ENCODE results near the gene SGSM1. TPM values are rescaled to one million over a fixed set of nuclear protein-coding genes. Genes with fewer than 3 reads are reported as not detected.

Gene SGSM1
- total RNA-seq, 2 donors from 2014 or later, result 13.9 to 14.9 TPM

DNA sequence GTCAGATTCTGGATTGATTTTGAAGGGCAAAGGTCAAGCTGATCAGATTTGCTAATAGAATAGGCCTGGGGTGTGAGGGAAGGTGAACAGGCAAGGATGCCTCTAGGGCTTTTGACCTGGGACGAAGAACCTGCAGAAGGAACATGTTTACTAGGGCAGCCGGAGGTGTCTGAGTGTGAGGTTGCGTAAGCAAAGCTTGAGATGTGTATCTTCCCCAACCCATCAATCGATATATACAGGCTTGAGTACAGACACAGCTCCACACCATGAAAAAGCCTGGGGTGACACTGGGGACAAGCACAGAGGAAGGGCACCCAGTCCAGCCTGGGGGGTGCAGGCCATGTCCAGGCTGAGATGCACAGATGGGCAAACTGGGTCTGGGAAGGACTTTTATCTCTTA lies 139.4 kb downstream of the SGSM1 start:
- no peak for DNase-seq (ENCODE audit: low spot score)
- Histone ChIP-seq H3K27me3 (no peaks in the 10 kb centered on the region), H3K4me3 (no peak overlapping the region), H3K4me1 (peaks cover 0 to 6% of the 10 kb centered on the region in 2 donors), H3K27ac (no peak overlapping the region), H3K36me3 (no peaks in the 10 kb centered on the region), H3K9me3 (no peaks in the 10 kb centered on the region)
- TF ChIP-seq, protein P1, sequence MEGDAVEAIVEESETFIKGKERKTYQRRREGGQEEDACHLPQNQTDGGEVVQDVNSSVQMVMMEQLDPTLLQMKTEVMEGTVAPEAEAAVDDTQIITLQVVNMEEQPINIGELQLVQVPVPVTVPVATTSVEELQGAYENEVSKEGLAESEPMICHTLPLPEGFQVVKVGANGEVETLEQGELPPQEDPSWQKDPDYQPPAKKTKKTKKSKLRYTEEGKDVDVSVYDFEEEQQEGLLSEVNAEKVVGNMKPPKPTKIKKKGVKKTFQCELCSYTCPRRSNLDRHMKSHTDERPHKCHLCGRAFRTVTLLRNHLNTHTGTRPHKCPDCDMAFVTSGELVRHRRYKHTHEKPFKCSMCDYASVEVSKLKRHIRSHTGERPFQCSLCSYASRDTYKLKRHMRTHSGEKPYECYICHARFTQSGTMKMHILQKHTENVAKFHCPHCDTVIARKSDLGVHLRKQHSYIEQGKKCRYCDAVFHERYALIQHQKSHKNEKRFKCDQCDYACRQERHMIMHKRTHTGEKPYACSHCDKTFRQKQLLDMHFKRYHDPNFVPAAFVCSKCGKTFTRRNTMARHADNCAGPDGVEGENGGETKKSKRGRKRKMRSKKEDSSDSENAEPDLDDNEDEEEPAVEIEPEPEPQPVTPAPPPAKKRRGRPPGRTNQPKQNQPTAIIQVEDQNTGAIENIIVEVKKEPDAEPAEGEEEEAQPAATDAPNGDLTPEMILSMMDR (IDR thresholded peaks at IDR 0.05), result no peak

DNA sequence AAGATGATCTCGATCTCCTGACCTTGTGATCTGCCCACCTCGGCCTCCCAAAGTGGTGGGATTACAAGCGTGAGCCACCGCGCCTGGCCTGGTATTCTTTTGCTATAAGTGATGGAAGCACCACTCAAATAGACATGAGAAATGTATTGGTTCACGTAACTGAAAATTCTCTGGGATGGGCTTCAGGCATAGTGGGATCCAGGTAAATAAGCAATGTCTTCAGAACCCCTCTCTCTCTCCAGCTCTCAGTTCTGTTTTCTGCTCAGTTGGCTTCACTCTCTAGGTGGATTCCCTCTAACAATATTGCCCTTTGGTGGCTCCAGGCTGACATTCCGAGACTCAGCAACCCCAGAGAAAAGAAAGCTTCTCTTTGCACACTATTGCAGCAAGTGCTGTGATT lies 141.4 kb downstream of the SGSM1 start:
- H3K4me3 ChIP-seq, result no peak overlapping the region
- no peaks in the 10 kb centered on the region for H3K27me3 ChIP-seq
- no peaks in the 10 kb centered on the region for H3K9me3 ChIP-seq
- peaks cover 0 to 8% of the 10 kb centered on the region in 2 donors for H3K4me1 ChIP-seq
- no peaks in the 10 kb centered on the region for H3K36me3 ChIP-seq
- TF ChIP-seq, protein P1 (IDR thresholded peaks at IDR 0.05), result no peak
- H3K27ac ChIP-seq, result no peak overlapping the region
- no peak for DNase-seq (ENCODE audit: low spot score)

DNA sequence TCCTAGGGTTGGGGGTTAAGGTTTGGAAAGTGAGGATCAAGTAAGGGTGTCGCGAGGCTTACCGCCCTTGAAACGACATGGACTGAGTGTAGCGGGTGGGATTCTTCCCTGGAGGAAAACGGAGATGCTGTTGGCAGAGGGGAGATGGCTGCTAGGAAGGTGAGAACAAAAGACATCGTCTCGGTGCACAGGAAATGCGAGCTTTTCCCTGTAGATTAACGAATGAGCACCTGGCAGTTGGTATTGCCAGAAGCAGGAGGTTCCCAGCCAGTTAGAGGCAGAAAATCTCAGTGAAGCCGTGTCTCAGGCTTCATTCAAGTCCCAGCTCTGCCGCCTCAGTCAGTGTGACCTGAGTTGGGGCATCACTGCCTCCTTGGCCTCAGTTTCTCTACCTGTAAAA lies 141.9 kb downstream of the SGSM1 start:
- H3K27ac ChIP-seq, result no peak overlapping the region
- H3K4me3 ChIP-seq, result no peak overlapping the region
- peaks cover 0 to 8% of the 10 kb centered on the region in 2 donors for H3K4me1 ChIP-seq
- H3K27me3 ChIP-seq, result no peaks in the 10 kb centered on the region
- TF ChIP-seq, protein P1 (IDR thresholded peaks at IDR 0.05), result no peak
- no peaks in the 10 kb centered on the region for H3K9me3 ChIP-seq
- H3K36me3 ChIP-seq, result no peaks in the 10 kb centered on the region
- DNase-seq (ENCODE audit: low spot score), result no peak

DNA sequence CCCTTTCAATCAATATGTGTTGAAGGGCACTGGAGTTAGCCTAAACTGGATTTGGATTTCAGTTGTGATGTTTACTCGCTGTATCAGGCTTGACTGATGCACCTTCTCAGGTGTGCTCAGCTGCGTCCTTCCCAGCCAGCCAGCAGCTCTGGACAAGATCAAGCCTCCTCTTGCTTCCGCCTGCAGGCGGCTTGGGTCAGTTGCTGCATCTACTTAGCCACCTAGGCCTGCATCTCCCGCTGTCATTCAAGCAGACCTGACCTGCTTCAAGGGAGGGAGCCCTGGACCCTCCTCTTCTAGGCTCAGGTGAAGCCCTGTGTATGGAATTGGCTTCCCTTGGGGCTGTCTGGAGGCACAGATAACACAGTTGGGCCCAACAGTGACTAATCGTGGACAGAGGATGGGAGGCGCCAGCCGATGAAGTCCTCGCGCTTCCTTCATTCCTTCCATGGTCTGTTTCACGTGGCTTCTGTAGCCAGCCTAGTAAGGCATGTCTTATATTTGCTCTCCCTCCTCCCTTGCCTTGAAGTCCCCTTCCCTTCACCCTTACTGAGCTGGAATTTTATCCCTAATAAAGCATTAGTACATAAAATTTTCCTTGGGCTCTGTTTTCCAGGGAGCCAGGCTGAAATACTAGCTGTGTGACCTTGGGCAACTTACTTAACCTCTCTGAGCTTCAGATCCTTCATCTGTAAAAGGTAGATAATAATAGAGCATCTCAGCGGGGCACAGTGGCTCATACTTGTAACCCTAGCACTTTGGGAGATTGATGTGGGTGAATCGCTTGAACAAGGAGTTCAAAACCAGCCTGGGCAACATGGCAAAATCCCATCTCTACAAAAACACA lies 142.6 kb downstream of the SGSM1 start:
- Histone ChIP-seq H3K27me3 (no peaks in the 10 kb centered on the region), H3K27ac (no peak overlapping the region), H3K4me1 (peaks cover 0 to 13% of the 10 kb centered on the region in 2 donors), H3K36me3 (no peaks in the 10 kb centered on the region), H3K4me3 (no peak overlapping the region), H3K9me3 (no peaks in the 10 kb centered on the region)
- no peak for DNase-seq (ENCODE audit: low spot score)
- TF ChIP-seq, protein P1 (IDR thresholded peaks at IDR 0.05), result no peak

DNA sequence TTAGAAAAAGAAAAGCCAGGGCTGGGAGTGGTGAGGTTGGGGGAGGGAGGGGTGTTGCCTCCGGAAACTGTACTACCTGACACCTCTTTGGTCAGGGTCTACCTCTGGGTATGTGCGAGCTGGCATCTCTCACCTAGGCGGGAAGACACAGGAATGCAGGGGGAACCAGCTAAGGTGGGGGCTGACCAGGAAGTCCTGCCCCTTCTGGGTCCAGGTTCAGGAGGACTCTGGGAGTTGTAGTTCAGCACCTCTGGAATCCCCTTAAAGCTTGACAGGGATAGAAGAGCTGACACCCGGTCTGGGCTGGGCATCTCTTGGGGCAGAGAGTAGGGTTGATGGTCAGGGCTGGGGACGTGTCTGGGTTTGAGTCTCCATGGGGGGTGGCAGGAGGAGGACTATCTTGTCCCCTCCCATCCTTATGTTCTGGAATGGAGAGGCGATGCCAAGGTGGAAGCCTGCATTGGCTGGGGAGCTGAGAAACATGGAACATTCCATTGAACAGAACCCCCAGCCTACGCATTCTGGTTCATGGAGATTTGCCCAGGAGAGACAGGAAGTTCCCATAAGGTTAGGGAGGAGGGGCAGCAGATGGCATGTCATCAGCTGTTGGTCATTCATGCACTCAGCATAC lies 144.4 kb downstream of the SGSM1 start:
- peak overlapping the region; percentile 18 to 26 for H3K4me3 ChIP-seq
- TF ChIP-seq, protein P1 (IDR thresholded peaks at IDR 0.05), result no peak

More for the DNA sequence above, 144.4 kb downstream of the SGSM1 start:
- no peak for DNase-seq (ENCODE audit: low spot score)
- no peaks in the 10 kb centered on the region for H3K27me3 ChIP-seq
- H3K4me1 ChIP-seq, result peaks cover 0 to 31% of the 10 kb centered on the region in 2 donors
- H3K9me3 ChIP-seq, result no peaks in the 10 kb centered on the region
- no peaks in the 10 kb centered on the region for H3K36me3 ChIP-seq
- H3K27ac ChIP-seq, result no peak overlapping the region
